CD4-positive, alpha-beta memory T cell (primary cell): ENCODE results near the gene CRYBB2. TPM values are rescaled to one million over a fixed set of nuclear protein-coding genes. Genes with fewer than 3 reads are reported as not detected.

Experiments used
- CTCF ChIA-PET: fragments of 350-600 bp; sonication (Branson Sonifier 250); formaldehyde crosslinking; loops from one replicate; lab custom pipeline; 2021; ENCODE audit warnings: inconsistent platforms; ENCODE audit not compliant: partially characterized antibody; lab: Charles Lee
- POLR2A ChIA-PET: fragments of 350-600 bp; sonication (Branson Sonifier 250); formaldehyde crosslinking; loops from one replicate; lab custom pipeline; 2021; ENCODE audit not compliant: partially characterized antibody; lab: Charles Lee
- DNase-seq, 5 donors: peaks; one replicate each; pipeline versions ENCODE4 v3.0.0 to v3.0.0-alpha.2; 2020 to 2022; ENCODE audit warnings: mixed read lengths in 1 of 5
- H3K27ac ChIP-seq: one replicate; pipeline ENCODE4 v1.7.0; 2013; ENCODE audit warnings: low read depth, low read length
- H3K27me3 ChIP-seq: 2 replicates; pipeline ENCODE4 v1.7.0; 2013; ENCODE audit warnings: mild to moderate bottlenecking, low read length, moderate library complexity; ENCODE audit not compliant: insufficient read depth
- H3K36me3 ChIP-seq: 2 replicates; pipeline ENCODE4 v1.7.0; 2013; ENCODE audit warnings: mild to moderate bottlenecking, low read length, moderate library complexity; ENCODE audit not compliant: insufficient read depth
- H3K4me1 ChIP-seq: 2 replicates; pipeline ENCODE4 v1.7.0; 2013; ENCODE audit warnings: mild to moderate bottlenecking, low read length, moderate library complexity; ENCODE audit not compliant: insufficient read depth
- H3K4me3 ChIP-seq, 2 donors: one replicate each; pipeline ENCODE4 v1.7.0; 2013; ENCODE audit warnings: low read length in 2 of 2, mild to moderate bottlenecking in 1 of 2
- H3K9me3 ChIP-seq, 2 donors: one replicate each; pipeline ENCODE4 v1.7.0; 2013; ENCODE audit warnings: low read length in 2 of 2, control low read depth in 1 of 2; ENCODE audit not compliant: control insufficient read depth in 1 of 2
- H3K27ac Mint-ChIP-seq, 7 donors: one replicate each; pipeline ENCODE4 v1.8.0; 2020 to 2021; ENCODE audit warnings: mixed read lengths in 7 of 7, mild to moderate bottlenecking in 6 of 7, inconsistent platforms in 3 of 7, moderate library complexity in 3 of 7
- H3K27me3 Mint-ChIP-seq, 2 donors: one replicate each; pipeline ENCODE4 v1.8.0; 2020 to 2021; ENCODE audit warnings: mixed read lengths in 2 of 2
- H3K36me3 Mint-ChIP-seq, 2 donors: one replicate each; pipeline ENCODE4 v1.8.0; 2020 to 2021; ENCODE audit warnings: mixed read lengths in 2 of 2, inconsistent platforms in 1 of 2, mild to moderate bottlenecking in 1 of 2
- H3K4me1 Mint-ChIP-seq, 4 donors: one replicate each; pipeline ENCODE4 v1.8.0; 2020 to 2021; ENCODE audit warnings: mixed read lengths in 4 of 4, mild to moderate bottlenecking in 1 of 4
- H3K4me3 Mint-ChIP-seq, 8 donors: one replicate each; pipeline ENCODE4 v1.8.0; 2020 to 2021; ENCODE audit warnings: mixed read lengths in 8 of 8, mild to moderate bottlenecking in 7 of 8, moderate library complexity in 6 of 8, inconsistent platforms in 3 of 8
- H3K9me3 Mint-ChIP-seq, 8 donors: one replicate each; pipeline ENCODE4 v1.8.0; 2020 to 2021; ENCODE audit warnings: mixed read lengths in 8 of 8, mild to moderate bottlenecking in 5 of 8, inconsistent platforms in 3 of 8, moderate library complexity in 1 of 8
- intact Hi-C: fragments of 100-400 bp; cut with micrococcal nuclease; formaldehyde crosslinking; loops from one replicate; pipeline ENCODE4 v1.15.1; 2023
- polyA plus RNA-seq, 2 donors: library from polyadenylated mRNA; unstranded; fragments of 300-500 nt; fragmentation: Illumina TruSeq; gene quantifications; one replicate each; pipeline ENCODE4 v1.2.3, GENCODE V29; 2021
- total RNA-seq, 2 experiments: library from RNA; stranded (reverse); gene quantifications; one replicate each; pipeline ENCODE4 v1.2.3, GENCODE V29; 2021

CRYBB2 gene
- total and polyA plus RNA-seq, 4 experiments from 2014 or later, result not detected

- POLR2A ChIA-PET, result interaction anchor here (0.5 kb wide), 1 partner anchor 150 kb away, joined by 3 read pairs; no protein-coding TSS in a partner anchor
- no peaks in the 10 kb centered on the region for H3K4me1 ChIP-seq
- no peak for DNase-seq
- intact Hi-C loops, result loop anchor here (10.0 kb wide), 1 partner anchor 143 kb away; no protein-coding TSS in a partner anchor
- Mint-ChIP-seq H3K36me3 (no peaks in the 10 kb centered on the region), H3K4me3 (no peak overlapping the region), H3K27ac (no peak overlapping the region), H3K27me3 (peaks cover 2 to 7% of the 10 kb centered on the region in 2 donors), H3K4me1 (no peaks in the 10 kb centered on the region), H3K9me3 (peaks cover 0 to 3% (median 0%) of the 10 kb centered on the region in 8 donors)
- CTCF ChIA-PET, result no interaction called here
- no peaks in the 10 kb centered on the region for H3K36me3 ChIP-seq
- no peaks in the 10 kb centered on the region for H3K9me3 ChIP-seq
- no peaks in the 10 kb centered on the region for H3K27me3 ChIP-seq
- H3K4me3 ChIP-seq, result no peak overlapping the region
- no peak overlapping the region for H3K27ac ChIP-seq
These were observed 11.8 kb upstream of the CRYBB2 start for GRCh38 chr22:25207553-25208157.

- POLR2A ChIA-PET, result interaction anchor here (0.5 kb wide), 1 partner anchor 151 kb away, joined by 3 read pairs; no protein-coding TSS in a partner anchor
- H3K9me3 Mint-ChIP-seq, result peaks cover 0 to 3% (median 3%) of the 10 kb centered on the region in 8 donors
These were observed 11.1 kb upstream of the CRYBB2 start for GRCh38 chr22:25208328-25208727.

GRCh38 chr22:25208743-25209505 is 10.5 kb upstream of the CRYBB2 start:
- no peak overlapping the region for H3K27ac Mint-ChIP-seq
- CTCF ChIA-PET, result interaction anchor here (1.4 kb wide), 1 partner anchor 9 kb away, joined by 3 read pairs; the partner anchor contains the start of gene CRYBB3
- POLR2A ChIA-PET, result no interaction called here

More at GRCh38 chr22:25208328-25208727, 11.1 kb upstream of the CRYBB2 start:
- Histone ChIP-seq H3K9me3 (no peaks in the 10 kb centered on the region), H3K4me1 (no peaks in the 10 kb centered on the region), H3K4me3 (no peak overlapping the region), H3K27me3 (no peaks in the 10 kb centered on the region), H3K36me3 (no peaks in the 10 kb centered on the region), H3K27ac (no peak overlapping the region)
- intact Hi-C loops, result loop anchor here (10.0 kb wide), 1 partner anchor 144 kb away; no protein-coding TSS in a partner anchor
- CTCF ChIA-PET, result interaction anchor here (1.4 kb wide), 1 partner anchor 8 kb away, joined by 3 read pairs; the partner anchor contains the start of gene CRYBB3
- Mint-ChIP-seq H3K36me3 (no peaks in the 10 kb centered on the region), H3K27me3 (peaks cover 2 to 7% of the 10 kb centered on the region in 2 donors), H3K27ac (no peak overlapping the region), H3K4me1 (no peaks in the 10 kb centered on the region), H3K4me3 (no peak overlapping the region)
- DNase-seq, result no peak

GRCh38 chr22:25210793-25211192 is 8.6 kb upstream of the CRYBB2 start:
- DNase-seq, result no peak
- no peaks in the 10 kb centered on the region for H3K4me1 Mint-ChIP-seq
- H3K36me3 Mint-ChIP-seq, result no peaks in the 10 kb centered on the region
- H3K4me1 ChIP-seq, result no peaks in the 10 kb centered on the region
- no peaks in the 10 kb centered on the region for H3K27me3 ChIP-seq
- H3K27me3 Mint-ChIP-seq, result peaks cover 7% of the 10 kb centered on the region in 2 donors
- peaks cover 0 to 11% (median 7%) of the 10 kb centered on the region in 8 donors for H3K9me3 Mint-ChIP-seq
- H3K36me3 ChIP-seq, result no peaks in the 10 kb centered on the region
- no peak overlapping the region for H3K4me3 Mint-ChIP-seq
- no peak overlapping the region for H3K4me3 ChIP-seq
- H3K9me3 ChIP-seq, result no peaks in the 10 kb centered on the region
- intact Hi-C loops, result no loop called here
- no peak overlapping the region for H3K27ac ChIP-seq
- no peak overlapping the region for H3K27ac Mint-ChIP-seq
- ChIA-PET CTCF (no interaction called here), POLR2A (no interaction called here)

More at GRCh38 chr22:25208743-25209505, 10.5 kb upstream of the CRYBB2 start:
- no peaks in the 10 kb centered on the region for H3K4me1 ChIP-seq
- no peak for DNase-seq
- intact Hi-C loops, result loop anchor here (10.0 kb wide), 1 partner anchor 144 kb away; no protein-coding TSS in a partner anchor
- H3K4me3 ChIP-seq, result no peak overlapping the region
- H3K9me3 ChIP-seq, result no peaks in the 10 kb centered on the region
- H3K9me3 Mint-ChIP-seq, result peaks cover 0 to 9% (median 7%) of the 10 kb centered on the region in 8 donors
- H3K27me3 ChIP-seq, result no peaks in the 10 kb centered on the region
- no peak overlapping the region for H3K4me3 Mint-ChIP-seq
- H3K27ac ChIP-seq, result no peak overlapping the region
- H3K27me3 Mint-ChIP-seq, result peaks cover 7% of the 10 kb centered on the region in 2 donors
- H3K4me1 Mint-ChIP-seq, result no peaks in the 10 kb centered on the region
- no peaks in the 10 kb centered on the region for H3K36me3 ChIP-seq
- no peaks in the 10 kb centered on the region for H3K36me3 Mint-ChIP-seq

- H3K4me1 ChIP-seq, result no peaks in the 10 kb centered on the region
- DNase-seq, result no peak
- Mint-ChIP-seq H3K4me1 (no peaks in the 10 kb centered on the region), H3K9me3 (peaks cover 0 to 11% (median 7%) of the 10 kb centered on the region in 8 donors), H3K36me3 (no peaks in the 10 kb centered on the region), H3K27ac (no peak overlapping the region), H3K27me3 (peaks cover 13 to 16% of the 10 kb centered on the region in 2 donors), H3K4me3 (no peak overlapping the region)
- no peaks in the 10 kb centered on the region for H3K27me3 ChIP-seq
- intact Hi-C loops, result no loop called here
- H3K27ac ChIP-seq, result no peak overlapping the region
- no peaks in the 10 kb centered on the region for H3K36me3 ChIP-seq
- CTCF ChIA-PET, result interaction anchor here (3.0 kb wide), 1 partner anchor 9 kb away, joined by 15 read pairs; no protein-coding TSS in a partner anchor
- no peak overlapping the region for H3K4me3 ChIP-seq
- POLR2A ChIA-PET, result no interaction called here
- no peaks in the 10 kb centered on the region for H3K9me3 ChIP-seq
These were observed 7.1 kb upstream of the CRYBB2 start for GRCh38 chr22:25212337-25212736.

GRCh38 chr22:25213221-25213620 is 6.2 kb upstream of the CRYBB2 start:
- Mint-ChIP-seq H3K4me3 (no peak overlapping the region), H3K4me1 (no peaks in the 10 kb centered on the region), H3K36me3 (no peaks in the 10 kb centered on the region), H3K9me3 (peaks cover 0 to 11% (median 7%) of the 10 kb centered on the region in 8 donors), H3K27me3 (peaks cover 11 to 14% of the 10 kb centered on the region in 2 donors), H3K27ac (no peak overlapping the region)
- ChIA-PET POLR2A (no interaction called here), CTCF (interaction anchor here (1.6 to 3.0 kb wide), 2 partner anchors 10 to 22 kb away, joined by 3 to 15 read pairs; no protein-coding TSS in a partner anchor)
- no peak for DNase-seq
- H3K4me3 ChIP-seq, result no peak overlapping the region
- no peaks in the 10 kb centered on the region for H3K27me3 ChIP-seq
- H3K36me3 ChIP-seq, result no peaks in the 10 kb centered on the region
- no peaks in the 10 kb centered on the region for H3K4me1 ChIP-seq
- intact Hi-C loops, result no loop called here
- H3K9me3 ChIP-seq, result no peaks in the 10 kb centered on the region
- no peak overlapping the region for H3K27ac ChIP-seq

- Mint-ChIP-seq H3K36me3 (no peaks in the 10 kb centered on the region), H3K4me3 (no peak overlapping the region), H3K27me3 (peaks cover 14% of the 10 kb centered on the region in 2 donors), H3K9me3 (peaks cover 0 to 11% (median 7%) of the 10 kb centered on the region in 8 donors), H3K4me1 (no peaks in the 10 kb centered on the region), H3K27ac (no peak overlapping the region)
- POLR2A ChIA-PET, result no interaction called here
- H3K9me3 ChIP-seq, result no peaks in the 10 kb centered on the region
- intact Hi-C loops, result no loop called here
- H3K36me3 ChIP-seq, result no peaks in the 10 kb centered on the region
- no peak overlapping the region for H3K27ac ChIP-seq
- H3K27me3 ChIP-seq, result no peaks in the 10 kb centered on the region
- CTCF ChIA-PET, result no interaction called here
- no peak for DNase-seq
- no peak overlapping the region for H3K4me3 ChIP-seq
- no peaks in the 10 kb centered on the region for H3K4me1 ChIP-seq
These were observed 3.2 kb upstream of the CRYBB2 start for GRCh38 chr22:25216230-25216629.
